Liver (tissue), 9 donors: ENCODE data around the gene ORC3. TPM values are rescaled to one million over a fixed set of nuclear protein-coding genes. Genes with fewer than 3 reads are reported as not detected.
A peak's percentile ranks its signal among the peaks of the same experiment; 100 is the strongest.
"Not testable (repeated sequence)": the region's sequence is repeated elsewhere in the genome, so short reads cannot be mapped to it uniquely, and the experiment has no call there.

Experiments
- DNase-seq: peaks from one replicate; pipeline ENCODE4 v3.0.0-alpha.2; 2017; ENCODE audit warnings: low spot score
- H3K27ac ChIP-seq, 2 donors: one replicate each; pipeline ENCODE4 v1.7.0; 2013; ENCODE audit warnings: inconsistent platforms in 2 of 2, low read length in 2 of 2, control low read depth in 1 of 2, low read depth in 1 of 2, mild to moderate bottlenecking in 1 of 2
- H3K27me3 ChIP-seq, 4 donors: one replicate each; pipeline versions ENCODE4 v1.6.1 to v1.7.0; 2013; ENCODE audit warnings: low read length in 3 of 4, inconsistent platforms in 1 of 4, mild to moderate bottlenecking in 1 of 4, moderate library complexity in 1 of 4; ENCODE audit not compliant: control insufficient read depth in 4 of 4, insufficient read depth in 4 of 4
- H3K36me3 ChIP-seq, 4 donors: one replicate each; pipeline versions ENCODE4 v1.6.1 to v1.7.0; 2013; ENCODE audit warnings: low read length in 3 of 4, mild to moderate bottlenecking in 3 of 4, low read depth in 1 of 4, moderate library complexity in 1 of 4; ENCODE audit not compliant: control insufficient read depth in 4 of 4, insufficient read depth in 3 of 4
- H3K4me1 ChIP-seq, 4 donors: one replicate each; pipeline versions ENCODE4 v1.6.1 to v1.7.0; 2013; ENCODE audit warnings: low read length in 3 of 4, mild to moderate bottlenecking in 3 of 4, moderate library complexity in 1 of 4; ENCODE audit not compliant: control insufficient read depth in 4 of 4, insufficient read depth in 4 of 4
- H3K4me3 ChIP-seq, 3 donors: one replicate each; pipeline versions ENCODE4 v1.6.1 to v1.7.0; 2013; ENCODE audit warnings: low read length in 3 of 3, control low read depth in 1 of 3, low read depth in 1 of 3, mild to moderate bottlenecking in 1 of 3
- H3K9ac ChIP-seq, 2 donors: one replicate each; pipeline ENCODE4 v1.7.0; 2013; ENCODE audit warnings: low read length in 2 of 2, mild to moderate bottlenecking in 2 of 2, moderate library complexity in 2 of 2, control low read depth in 1 of 2, low read depth in 1 of 2
- H3K9me3 ChIP-seq, 4 donors: one replicate each; pipeline versions ENCODE4 v1.6.1 to v1.7.0; 2013; ENCODE audit warnings: low read length in 3 of 4; ENCODE audit not compliant: control insufficient read depth in 4 of 4
- ATF3 ChIP-seq: IDR thresholded peaks from 2 replicates; pipeline ENCODE4 v1.6.1; 2016; ENCODE audit warnings: antibody characterized with exemption
- HNF4A ChIP-seq, 2 donors: conservative IDR thresholded peaks; 2 replicates each; pipeline ENCODE4 v1.6.1; 2016; ENCODE audit warnings: antibody characterized with exemption in 2 of 2, mild to moderate bottlenecking in 2 of 2
- JUND ChIP-seq, 2 donors: IDR thresholded peaks; 2 replicates each; pipeline ENCODE4 v1.6.1; 2016; ENCODE audit warnings: antibody characterized with exemption in 2 of 2
- MAX ChIP-seq: IDR thresholded peaks from 2 replicates; pipeline ENCODE4 v1.6.1; 2016; ENCODE audit warnings: antibody characterized with exemption
- NR2F2 ChIP-seq: IDR thresholded peaks from 2 replicates; pipeline ENCODE4 v1.6.1; 2016; ENCODE audit warnings: antibody characterized with exemption
- RAD21 ChIP-seq, 2 donors: IDR thresholded peaks; 2 replicates each; pipeline ENCODE4 v1.6.1; 2016; ENCODE audit warnings: antibody characterized with exemption in 2 of 2, mild to moderate bottlenecking in 2 of 2
- RXRA ChIP-seq, 2 donors: IDR thresholded peaks; 2 replicates each; pipeline ENCODE4 v1.6.1; 2017 to 2018; ENCODE audit warnings: antibody characterized with exemption in 2 of 2, mild to moderate bottlenecking in 1 of 2
- SP1 ChIP-seq: IDR thresholded peaks from 2 replicates; pipeline ENCODE4 v1.6.1; 2018; ENCODE audit warnings: antibody characterized with exemption, mild to moderate bottlenecking
- TAF1 ChIP-seq: conservative IDR thresholded peaks from 2 replicates; pipeline ENCODE4 v1.6.1; 2016; ENCODE audit warnings: antibody characterized with exemption, mild to moderate bottlenecking
- YY1 ChIP-seq: IDR thresholded peaks from 2 replicates; pipeline ENCODE4 v1.6.1; 2016; ENCODE audit warnings: antibody characterized with exemption, mild to moderate bottlenecking
- WGBS: extraction: QIAGEN DNeasy Blood & Tissue Kit; methylation state at CpG from one replicate; pipeline ENCODE4 v1.1.7; 2013; 5-methylcytosine and 5-hydroxymethylcytosine counted together
- polyA plus RNA-seq, 2 donors: library from polyadenylated mRNA; stranded (reverse) in 1 of 2; unstranded in 1 of 2; fragments of 200-250 nt in 1 of 2; fragments of >200 nt in 1 of 2; fragmentation: Nextera tagmentation in 1 of 2; extraction: Ambion mirVana in 1 of 2; gene quantifications; one replicate each; pipeline versions ENCODE4 v1.2.1 to v1.2.3, GENCODE V29; 2013 to 2015
- total RNA-seq, 2 donors: library from RNA; depleted of rRNA; stranded (reverse); fragments of >200 nt; gene quantifications; one replicate each; pipeline ENCODE4 v1.2.3, GENCODE V29; 2014
- donor health status: healthy.
- donor health status: healthy.
- donor health status: healthy.
- donor health status: healthy.
- donor health status: healthy.

ORC3 gene
- total and polyA plus RNA-seq, 4 donors = 5.2 to 14.5 (median 10.5) TPM

GRCh38 chr6:87701676-87702588 is 112.0 kb downstream of the ORC3 start, which contains the start of gene AKIRIN2 (continued):
- TF ChIP-seq RXRA (IDR thresholded peaks at IDR 0.05) = peak in 1 of 2 donors; percentile 38
- TF ChIP-seq MAX = peak; percentile 29
- peak; percentile 67 for TF ChIP-seq SP1
- TF ChIP-seq NR2F2 = peak; percentile 20
- peak in 1 of 2 donors; percentile 79 for TF ChIP-seq JUND (IDR thresholded peaks at IDR 0.05)
- TF ChIP-seq ATF3 = no peak
- peak; percentile 38 to 56 for TF ChIP-seq RAD21 (IDR thresholded peaks at IDR 0.05)
- peak; percentile 20 to 23 for TF ChIP-seq HNF4A (conservative IDR thresholded peaks at IDR 0.05)

- H3K27me3 ChIP-seq = no peaks in the 10 kb centered on the region
- H3K4me1 ChIP-seq = peaks cover 6 to 27% (median 6%) of the 10 kb centered on the region in 4 donors
- peak overlapping the region; percentile 89 to 93 for H3K9ac ChIP-seq
- peak overlapping the region; percentile 67 to 78 (median 76) for H3K4me3 ChIP-seq
- H3K9me3 ChIP-seq = no peaks in the 10 kb centered on the region
- DNase-seq = no peak
- H3K27ac ChIP-seq = peak overlapping the region; percentile 98 to 99
- 2% methylated on average over 7 of the region's 7 CpGs for WGBS
- H3K36me3 ChIP-seq = no peaks in the 10 kb centered on the region
- TF ChIP-seq YY1 (no peak), TAF1 (no peak), MAX (peak; percentile 1)
Observed at GRCh38 chr6:87702589-87702945, 112.6 kb downstream of the ORC3 start.

- H3K9ac ChIP-seq = peak overlapping the region; percentile 89 to 93
- H3K4me3 ChIP-seq = peak overlapping the region in 2 of 3 donors; percentile 67 to 76
- not testable (repeated sequence) for H3K27me3 ChIP-seq, DNase-seq, H3K9me3 ChIP-seq, H3K36me3 ChIP-seq
- peak overlapping the region; percentile 98 to 99 for H3K27ac ChIP-seq
- H3K4me1 ChIP-seq = peaks cover 2 to 22% (median 4%) of the 10 kb centered on the region in 4 donors
- WGBS = 82% methylated on average over 19 of the region's 19 CpGs
Observed at GRCh38 chr6:87703039-87703438, 113.1 kb downstream of the ORC3 start.

GRCh38 chr6:87705070-87705691 is 115.2 kb downstream of the ORC3 start:
- no peaks in the 10 kb centered on the region for H3K27me3 ChIP-seq
- H3K4me3 ChIP-seq = no peak overlapping the region
- TF ChIP-seq MAX (no peak), HNF4A (conservative IDR thresholded peaks at IDR 0.05) (no peak)
- DNase-seq = no peak
- no peaks in the 10 kb centered on the region for H3K36me3 ChIP-seq
- no peak overlapping the region for H3K27ac ChIP-seq
- no peaks in the 10 kb centered on the region for H3K9me3 ChIP-seq
- H3K9ac ChIP-seq = no peak overlapping the region
- H3K4me1 ChIP-seq = peaks cover 0 to 7% (median 4%) of the 10 kb centered on the region in 4 donors
- WGBS = 84% methylated on average over 4 of the region's 4 CpGs
